ENCODE results near the gene KIF5A.

KIF5A gene

GRCh38 chr12:57545809-57546437 is 3.9 kb upstream of the KIF5A start:
- no peak for DNase-seq (ENCODE audit: extremely low read depth, low read depth)
- no peak for TF ChIP-seq CTCF (IDR thresholded peaks at IDR 0.05; ENCODE audit: low read depth, low read length)

GRCh38 chr12:57546438-57547287 is 3.2 kb upstream of the KIF5A start, which contains the start of gene DCTN2:
Gene DCTN2, minus strand, starts transcription at chr12:57547192. Its CDS starts 129 bp downstream, at chr12:57547063.
- DNase-seq (ENCODE audit: extremely low read depth, low read depth): peak; percentile 92
- no peak; the same call in none of the 2 replicates for TF ChIP-seq CTCF (IDR thresholded peaks at IDR 0.05; ENCODE audit: low read depth, low read length)

GRCh38 chr12:57547288-57548012 is 2.4 kb upstream of the KIF5A start:
- no peak for TF ChIP-seq CTCF (IDR thresholded peaks at IDR 0.05; ENCODE audit: low read depth, low read length)
- DNase-seq (ENCODE audit: extremely low read depth, low read depth): no peak

GRCh38 chr12:57548013-57548315 is 1.9 kb upstream of the KIF5A start:
- no peak for DNase-seq (ENCODE audit: extremely low read depth, low read depth)
- no peak for TF ChIP-seq CTCF (IDR thresholded peaks at IDR 0.05; ENCODE audit: low read depth, low read length)

- DNase-seq (ENCODE audit: extremely low read depth, low read depth): no peak
- TF ChIP-seq CTCF (IDR thresholded peaks at IDR 0.05; ENCODE audit: low read depth, low read length): no peak
Observed at GRCh38 chr12:57548488-57548887, 1.4 kb upstream of the KIF5A start.

- TF ChIP-seq CTCF (IDR thresholded peaks at IDR 0.05; ENCODE audit: low read depth, low read length): no peak
- DNase-seq (ENCODE audit: extremely low read depth, low read depth): no peak
Observed at GRCh38 chr12:57549203-57549908, 488 bp upstream of the KIF5A start.
